ENCODE data around the gene PPAN.

Gene PPAN

DNA sequence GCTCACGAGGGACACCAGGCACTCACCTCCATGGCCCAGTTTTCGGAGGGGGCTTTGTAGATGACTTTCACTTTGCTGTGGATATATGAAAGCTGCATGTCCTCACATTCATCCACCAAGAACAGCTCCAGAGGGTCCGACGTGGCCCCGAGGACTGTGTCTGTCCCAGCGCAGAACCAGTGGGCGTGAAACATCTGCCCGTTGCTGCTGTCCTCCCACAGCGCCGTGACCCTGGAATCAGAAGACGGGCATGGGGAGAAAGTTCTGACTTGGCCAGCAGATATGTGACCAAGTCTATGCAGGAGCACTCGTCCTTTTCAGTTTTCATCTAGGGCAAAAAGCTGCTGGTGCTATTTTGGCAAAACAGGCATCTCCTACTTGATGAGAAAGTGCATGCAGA is 43.3 kb downstream of the PPAN start:
- TF ChIP-seq, protein P1, sequence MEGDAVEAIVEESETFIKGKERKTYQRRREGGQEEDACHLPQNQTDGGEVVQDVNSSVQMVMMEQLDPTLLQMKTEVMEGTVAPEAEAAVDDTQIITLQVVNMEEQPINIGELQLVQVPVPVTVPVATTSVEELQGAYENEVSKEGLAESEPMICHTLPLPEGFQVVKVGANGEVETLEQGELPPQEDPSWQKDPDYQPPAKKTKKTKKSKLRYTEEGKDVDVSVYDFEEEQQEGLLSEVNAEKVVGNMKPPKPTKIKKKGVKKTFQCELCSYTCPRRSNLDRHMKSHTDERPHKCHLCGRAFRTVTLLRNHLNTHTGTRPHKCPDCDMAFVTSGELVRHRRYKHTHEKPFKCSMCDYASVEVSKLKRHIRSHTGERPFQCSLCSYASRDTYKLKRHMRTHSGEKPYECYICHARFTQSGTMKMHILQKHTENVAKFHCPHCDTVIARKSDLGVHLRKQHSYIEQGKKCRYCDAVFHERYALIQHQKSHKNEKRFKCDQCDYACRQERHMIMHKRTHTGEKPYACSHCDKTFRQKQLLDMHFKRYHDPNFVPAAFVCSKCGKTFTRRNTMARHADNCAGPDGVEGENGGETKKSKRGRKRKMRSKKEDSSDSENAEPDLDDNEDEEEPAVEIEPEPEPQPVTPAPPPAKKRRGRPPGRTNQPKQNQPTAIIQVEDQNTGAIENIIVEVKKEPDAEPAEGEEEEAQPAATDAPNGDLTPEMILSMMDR (IDR thresholded peaks at IDR 0.05; ENCODE audit: low read depth, low read length): no peak
- DNase-seq (ENCODE audit: low read depth in 2 of 2): no peak
- H3K4me3 ChIP-seq (replicated peaks in 1 of 2; ENCODE audit: low read depth in 2 of 2, low read length in 2 of 2): no peak overlapping the region

DNA sequence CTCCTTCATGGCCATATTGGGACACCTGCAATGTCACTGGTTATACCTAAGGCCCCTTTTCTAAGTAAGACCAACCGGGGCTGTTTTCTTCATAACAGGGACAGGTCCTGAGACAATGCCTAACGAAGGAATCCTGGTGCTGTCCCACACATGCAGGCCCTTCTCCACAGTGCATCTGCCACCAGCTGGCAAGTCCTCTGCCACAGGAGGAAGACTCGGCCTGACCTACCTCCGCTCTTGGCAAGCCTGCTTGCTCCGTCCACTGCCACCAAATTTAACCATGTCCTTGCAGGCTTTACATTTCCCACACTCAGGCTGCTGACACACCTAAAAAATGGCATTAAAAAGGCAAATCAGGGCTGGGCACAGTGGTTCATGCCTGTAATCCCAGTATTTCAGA is 45.4 kb downstream of the PPAN start:
- no peak overlapping the region for H3K4me3 ChIP-seq (replicated peaks in 1 of 2; ENCODE audit: low read depth in 2 of 2, low read length in 2 of 2)
- TF ChIP-seq, protein P1 (IDR thresholded peaks at IDR 0.05; ENCODE audit: low read depth, low read length): no peak
- no peak for DNase-seq (ENCODE audit: low read depth in 2 of 2)

DNA sequence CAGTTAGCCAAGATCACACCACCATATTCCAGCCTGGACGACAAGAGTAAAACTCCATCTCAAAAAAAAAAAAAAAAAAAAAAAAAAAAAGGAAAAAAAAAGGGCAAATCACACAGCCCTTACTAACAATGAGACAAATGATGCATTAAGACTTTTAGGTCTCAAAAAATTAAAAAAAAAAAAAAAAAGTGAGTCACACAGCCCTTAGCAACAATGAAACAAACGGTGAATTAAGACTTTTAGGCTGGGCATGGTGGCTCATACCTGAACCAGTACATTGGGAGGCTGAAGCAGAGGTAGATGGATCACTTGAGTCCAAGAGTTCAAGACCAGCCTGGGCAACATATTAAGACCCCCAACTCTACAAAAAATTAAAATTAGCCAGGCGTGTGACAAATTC is 45.9 kb downstream of the PPAN start:
- DNase-seq (ENCODE audit: low read depth in 2 of 2): no peak

DNA sequence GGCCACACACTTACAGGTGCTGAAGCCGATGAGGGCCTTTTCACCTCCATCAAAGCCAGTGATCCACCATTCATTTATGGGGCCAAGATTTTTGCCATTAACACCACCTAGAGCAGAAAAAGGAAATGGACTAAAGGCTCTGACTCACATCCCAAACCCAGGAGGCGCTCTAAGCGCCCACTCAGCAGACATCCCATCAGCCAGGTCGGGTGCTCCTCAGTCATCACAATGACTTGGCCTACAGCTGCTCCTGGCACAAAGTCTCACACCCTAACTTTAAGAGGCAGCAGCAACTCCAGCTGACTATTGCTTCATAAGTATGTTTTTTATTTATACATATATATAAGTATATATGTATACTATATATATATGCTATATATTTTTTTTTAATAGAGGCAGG is 49.7 kb downstream of the PPAN start:
- TF ChIP-seq, protein P1 (IDR thresholded peaks at IDR 0.05; ENCODE audit: low read depth, low read length): no peak
- peak; percentile 13 to 59 for DNase-seq (ENCODE audit: low read depth in 2 of 2)
- no peak overlapping the region for H3K4me3 ChIP-seq (replicated peaks in 1 of 2; ENCODE audit: low read depth in 2 of 2, low read length in 2 of 2)

More for the DNA sequence above, 45.9 kb downstream of the PPAN start:
- TF ChIP-seq, protein P1 (IDR thresholded peaks at IDR 0.05; ENCODE audit: low read depth, low read length): no peak
- no peak overlapping the region for H3K4me3 ChIP-seq (replicated peaks in 1 of 2; ENCODE audit: low read depth in 2 of 2, low read length in 2 of 2)

DNA sequence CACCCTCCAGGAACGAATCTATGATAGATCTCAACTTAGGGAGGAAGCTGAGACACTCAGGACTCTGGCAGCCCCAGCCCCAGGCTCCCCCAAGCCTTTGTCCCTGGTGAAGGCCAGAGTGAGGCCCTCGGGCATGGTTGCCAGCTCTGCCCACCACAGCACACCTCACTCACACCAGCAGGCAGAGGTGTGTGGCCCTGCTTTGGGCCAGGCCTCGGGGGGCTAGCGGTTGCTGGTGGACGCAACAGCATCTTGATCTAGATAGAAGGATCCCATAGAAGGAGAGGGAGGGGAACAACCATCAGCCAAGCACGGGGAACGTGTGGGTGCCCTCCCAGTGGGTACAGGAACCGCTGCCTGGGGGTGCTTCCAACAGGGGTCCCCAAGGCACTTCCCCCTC is 51.9 kb downstream of the PPAN start:
- DNase-seq (ENCODE audit: low read depth in 2 of 2): no peak
- TF ChIP-seq, protein P1 (IDR thresholded peaks at IDR 0.05; ENCODE audit: low read depth, low read length): no peak
- H3K4me3 ChIP-seq (replicated peaks in 1 of 2; ENCODE audit: low read depth in 2 of 2, low read length in 2 of 2): no peak overlapping the region

DNA sequence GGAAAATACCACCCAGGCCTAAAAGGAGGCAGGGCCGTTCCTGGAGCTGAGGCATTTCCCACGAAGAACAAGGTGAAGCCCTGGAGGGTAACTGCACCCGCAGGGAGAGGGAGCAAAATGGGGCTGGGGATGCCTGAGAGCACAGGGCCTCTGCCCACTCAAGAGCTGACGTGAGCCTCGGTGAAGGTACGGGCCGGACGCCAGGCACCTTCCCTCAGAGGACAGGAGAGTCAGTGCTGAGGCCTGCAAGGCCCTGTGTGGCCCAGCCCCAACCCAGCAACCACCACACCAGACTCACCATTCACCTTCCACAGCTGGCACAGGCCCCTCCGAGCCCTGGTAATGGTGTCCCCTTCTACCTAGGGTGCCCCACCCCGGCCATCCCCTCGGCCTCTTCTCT is 52.3 kb downstream of the PPAN start:
- TF ChIP-seq, protein P1 (IDR thresholded peaks at IDR 0.05; ENCODE audit: low read depth, low read length): no peak
- no peak overlapping the region for H3K4me3 ChIP-seq (replicated peaks in 1 of 2; ENCODE audit: low read depth in 2 of 2, low read length in 2 of 2)
- DNase-seq (ENCODE audit: low read depth in 2 of 2): no peak

DNA sequence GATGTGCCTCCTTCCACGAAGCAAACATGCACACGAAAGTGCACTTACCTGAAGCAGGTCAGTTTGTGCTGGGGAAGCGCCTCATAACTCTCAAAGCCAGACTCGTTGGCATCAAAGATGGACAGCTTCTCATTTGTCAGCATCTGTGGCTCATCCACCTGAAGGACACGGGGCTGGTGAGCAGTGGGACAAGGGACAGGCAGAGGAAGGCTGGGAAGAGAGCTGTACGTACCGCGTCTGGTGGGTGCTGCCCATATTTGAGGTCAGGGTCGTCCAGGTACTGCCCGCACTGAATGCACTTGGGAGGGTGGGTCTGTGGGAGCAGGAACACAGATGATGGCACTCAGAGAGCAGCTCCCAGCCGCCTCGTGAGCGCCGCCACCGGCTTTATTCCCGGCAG is 53.4 kb downstream of the PPAN start:
- no peak overlapping the region for H3K4me3 ChIP-seq (replicated peaks in 1 of 2; ENCODE audit: low read depth in 2 of 2, low read length in 2 of 2)
- no peak for DNase-seq (ENCODE audit: low read depth in 2 of 2)
- TF ChIP-seq, protein P1 (IDR thresholded peaks at IDR 0.05; ENCODE audit: low read depth, low read length): no peak
